CD4-positive, alpha-beta T cell treated with Interferon gamma for 1 hour (primary cell): ENCODE results near the gene KANSL1.
"Not testable (repeated sequence)": the region's sequence is repeated elsewhere in the genome, so short reads cannot be mapped to it uniquely, and the experiment has no call there.

ENCODE experiments used
- DNase-seq: peaks from one replicate; pipeline ENCODE4 v3.0.0-alpha.2; 2020

KANSL1 gene, protein sequence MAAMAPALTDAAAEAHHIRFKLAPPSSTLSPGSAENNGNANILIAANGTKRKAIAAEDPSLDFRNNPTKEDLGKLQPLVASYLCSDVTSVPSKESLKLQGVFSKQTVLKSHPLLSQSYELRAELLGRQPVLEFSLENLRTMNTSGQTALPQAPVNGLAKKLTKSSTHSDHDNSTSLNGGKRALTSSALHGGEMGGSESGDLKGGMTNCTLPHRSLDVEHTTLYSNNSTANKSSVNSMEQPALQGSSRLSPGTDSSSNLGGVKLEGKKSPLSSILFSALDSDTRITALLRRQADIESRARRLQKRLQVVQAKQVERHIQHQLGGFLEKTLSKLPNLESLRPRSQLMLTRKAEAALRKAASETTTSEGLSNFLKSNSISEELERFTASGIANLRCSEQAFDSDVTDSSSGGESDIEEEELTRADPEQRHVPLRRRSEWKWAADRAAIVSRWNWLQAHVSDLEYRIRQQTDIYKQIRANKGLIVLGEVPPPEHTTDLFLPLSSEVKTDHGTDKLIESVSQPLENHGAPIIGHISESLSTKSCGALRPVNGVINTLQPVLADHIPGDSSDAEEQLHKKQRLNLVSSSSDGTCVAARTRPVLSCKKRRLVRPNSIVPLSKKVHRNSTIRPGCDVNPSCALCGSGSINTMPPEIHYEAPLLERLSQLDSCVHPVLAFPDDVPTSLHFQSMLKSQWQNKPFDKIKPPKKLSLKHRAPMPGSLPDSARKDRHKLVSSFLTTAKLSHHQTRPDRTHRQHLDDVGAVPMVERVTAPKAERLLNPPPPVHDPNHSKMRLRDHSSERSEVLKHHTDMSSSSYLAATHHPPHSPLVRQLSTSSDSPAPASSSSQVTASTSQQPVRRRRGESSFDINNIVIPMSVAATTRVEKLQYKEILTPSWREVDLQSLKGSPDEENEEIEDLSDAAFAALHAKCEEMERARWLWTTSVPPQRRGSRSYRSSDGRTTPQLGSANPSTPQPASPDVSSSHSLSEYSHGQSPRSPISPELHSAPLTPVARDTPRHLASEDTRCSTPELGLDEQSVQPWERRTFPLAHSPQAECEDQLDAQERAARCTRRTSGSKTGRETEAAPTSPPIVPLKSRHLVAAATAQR (N-terminal part only)

DNA sequence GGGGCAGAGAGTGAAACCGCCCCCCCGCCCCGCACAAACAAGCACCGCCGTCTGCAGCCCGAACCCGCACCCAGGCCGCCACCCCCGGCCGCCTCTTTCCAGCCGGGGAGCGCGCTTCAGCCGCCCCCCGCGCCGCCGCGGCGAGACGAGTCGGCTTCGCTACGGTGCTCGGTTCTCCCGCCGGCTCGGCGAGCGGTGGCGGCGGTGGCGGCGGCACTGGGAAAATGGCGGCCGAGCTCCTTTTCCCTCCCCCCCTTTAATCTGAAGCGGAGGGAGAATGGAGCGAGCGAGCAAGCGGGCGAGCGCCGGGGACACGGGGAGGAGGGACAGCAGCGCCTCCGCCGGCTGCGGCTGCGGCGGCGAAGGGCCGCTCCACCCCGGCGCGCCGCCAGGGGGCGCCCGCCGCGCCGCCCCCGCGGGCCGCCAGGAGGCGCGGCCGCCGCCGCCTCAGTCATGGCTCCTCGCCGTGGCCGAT, at the start of gene KANSL1:
Gene KANSL1, minus strand, starts transcription at position 279 of the 475 bp plus-strand sequence. CDS start 21,286 bp downstream, outside the sequence.
- DNase-seq = peak; percentile 95

DNA sequence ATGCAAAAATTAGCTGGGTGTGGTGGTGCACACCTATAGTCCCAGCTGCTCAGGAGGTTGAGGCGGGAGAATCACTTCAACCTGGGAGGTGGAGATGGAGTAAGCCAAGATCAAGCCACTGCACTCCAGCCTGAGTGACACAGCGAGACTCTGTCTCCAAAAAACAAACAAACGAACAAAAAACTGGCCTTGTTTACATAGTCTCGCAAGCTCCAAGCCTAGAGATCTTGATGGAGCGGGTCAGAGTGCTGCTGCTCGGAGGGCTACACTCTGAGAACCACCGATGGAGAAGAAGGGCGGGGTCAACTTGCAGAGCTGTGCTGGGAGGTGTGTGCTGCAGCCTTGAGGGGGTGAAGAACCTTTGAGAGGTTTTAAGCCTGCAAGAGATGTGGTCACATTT, 38.1 kb upstream of the KANSL1 start:
- DNase-seq = not testable (repeated sequence)

DNA sequence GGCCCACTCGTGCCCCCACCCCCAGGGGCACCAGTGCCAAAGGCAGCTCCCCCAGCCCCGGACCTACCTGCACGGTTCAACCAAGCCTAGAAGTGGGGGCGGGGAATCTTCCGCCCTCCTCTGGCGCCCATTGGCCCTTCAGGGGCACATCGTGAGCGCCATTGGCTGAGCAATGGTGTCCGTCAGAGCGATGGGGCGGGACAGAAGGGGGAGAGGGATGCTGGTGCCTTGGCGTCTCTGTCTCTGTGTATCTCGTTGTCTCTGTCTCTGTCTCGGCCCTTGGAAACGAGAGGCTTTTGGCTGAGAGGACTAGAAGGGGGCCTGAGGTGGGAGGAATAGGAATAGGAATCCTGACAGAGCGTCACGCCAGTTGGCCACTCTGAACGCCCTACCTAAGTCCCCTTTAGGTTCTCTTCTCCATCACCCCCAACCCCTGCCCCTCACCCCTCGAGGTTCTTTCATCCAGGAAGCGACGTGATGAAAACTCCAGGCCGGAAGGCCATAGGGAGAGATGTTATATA, 32.1 kb upstream of the KANSL1 start:
- peak; percentile 96 for DNase-seq

DNA sequence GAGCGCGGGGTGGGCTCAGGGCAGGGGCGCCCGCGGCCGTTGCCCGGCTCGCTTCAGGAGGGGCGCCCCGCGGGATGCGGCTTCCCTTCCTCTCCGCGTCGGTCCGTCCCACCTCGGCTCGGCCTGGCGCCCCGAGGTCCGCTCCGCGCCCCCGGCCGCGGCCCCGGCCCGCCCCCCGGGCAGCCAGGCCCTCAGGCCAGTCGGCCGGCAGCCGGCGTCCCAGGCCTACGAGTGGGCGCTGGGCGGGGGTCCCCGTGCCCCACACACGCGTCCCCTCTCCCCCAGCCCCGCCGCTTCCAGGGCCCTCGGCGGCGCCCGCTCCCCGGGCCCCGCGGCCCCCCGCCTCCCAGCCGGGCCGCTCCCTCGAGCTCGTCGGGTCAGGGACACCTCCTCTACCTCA, 31.6 kb upstream of the KANSL1 start:
- not testable (repeated sequence) for DNase-seq

DNA sequence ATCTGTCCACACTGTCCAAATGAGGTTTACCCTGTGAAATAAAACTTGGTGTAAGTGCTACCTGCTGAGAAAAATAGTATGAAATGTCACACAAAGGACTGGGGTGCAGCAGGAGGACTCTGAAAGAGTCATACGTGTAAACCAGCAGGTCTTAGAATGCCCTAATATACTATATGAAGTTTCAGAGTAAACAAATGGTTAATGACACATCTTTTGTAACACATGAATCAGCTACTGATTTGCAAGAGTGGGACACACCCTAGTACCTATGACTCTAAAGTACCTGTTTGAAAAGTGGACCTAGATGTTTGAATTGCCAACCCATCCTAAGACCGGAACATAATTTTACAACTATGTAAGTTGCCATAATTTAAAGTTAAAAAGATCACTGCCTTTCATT, 29.8 kb upstream of the KANSL1 start:
- DNase-seq = not testable (repeated sequence)

DNA sequence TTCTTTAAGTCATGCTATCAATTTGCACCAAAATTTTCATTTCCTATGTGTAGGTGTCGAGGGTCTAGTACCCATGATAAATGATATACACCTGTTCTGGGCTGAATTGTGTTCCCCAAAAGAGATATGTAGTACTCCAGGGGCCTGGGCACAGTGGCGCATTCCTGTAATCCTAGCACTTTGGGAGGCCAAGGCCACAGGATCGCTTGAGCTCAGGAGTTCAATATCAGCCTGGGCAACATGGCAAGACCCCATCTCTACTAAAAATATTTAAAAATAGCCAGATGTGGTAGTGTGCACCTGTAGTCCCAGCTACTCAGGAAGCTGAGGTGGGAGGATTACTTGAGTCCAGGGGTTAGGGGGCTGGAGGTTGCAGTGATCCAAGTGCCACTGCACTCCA, 23.5 kb upstream of the KANSL1 start:
- DNase-seq = no peak

DNA sequence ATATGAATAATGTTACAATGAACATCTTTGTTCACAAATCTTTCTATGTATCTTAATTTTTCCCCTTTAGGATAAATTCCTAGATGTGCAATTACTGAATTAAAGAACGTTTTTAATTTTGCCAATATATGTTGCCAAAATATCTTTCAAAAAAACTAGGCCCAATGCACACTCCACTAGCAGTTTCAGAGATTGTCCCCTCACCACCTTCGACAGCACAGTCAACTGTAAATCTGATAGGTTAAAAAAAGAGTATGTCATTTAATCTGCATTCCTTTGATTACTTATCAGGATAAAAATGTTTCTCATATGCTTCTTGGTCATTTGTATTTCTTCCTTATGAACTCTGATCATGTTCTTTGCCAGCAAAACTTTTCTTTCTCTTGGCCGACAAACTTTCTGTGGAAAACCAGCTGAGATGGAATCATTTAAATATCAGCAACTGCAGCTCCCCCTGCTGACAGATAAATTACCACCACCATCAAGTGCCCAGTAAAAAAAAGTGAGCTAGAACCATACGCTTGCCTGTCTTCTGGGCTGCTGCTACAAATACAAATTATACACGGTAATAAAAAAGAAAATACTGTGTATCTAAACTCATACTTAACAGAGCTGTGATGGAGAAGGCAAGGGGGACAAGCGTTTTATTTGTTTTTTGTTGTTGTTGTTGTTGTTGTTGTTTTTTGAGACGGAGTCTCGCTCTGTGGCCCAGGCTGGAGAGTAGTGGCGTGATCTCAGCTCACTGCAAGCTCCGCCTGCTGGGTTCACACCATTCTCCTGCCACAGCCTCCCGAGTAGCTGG, 19.6 kb upstream of the KANSL1 start:
- DNase-seq = peak; percentile 73

DNA sequence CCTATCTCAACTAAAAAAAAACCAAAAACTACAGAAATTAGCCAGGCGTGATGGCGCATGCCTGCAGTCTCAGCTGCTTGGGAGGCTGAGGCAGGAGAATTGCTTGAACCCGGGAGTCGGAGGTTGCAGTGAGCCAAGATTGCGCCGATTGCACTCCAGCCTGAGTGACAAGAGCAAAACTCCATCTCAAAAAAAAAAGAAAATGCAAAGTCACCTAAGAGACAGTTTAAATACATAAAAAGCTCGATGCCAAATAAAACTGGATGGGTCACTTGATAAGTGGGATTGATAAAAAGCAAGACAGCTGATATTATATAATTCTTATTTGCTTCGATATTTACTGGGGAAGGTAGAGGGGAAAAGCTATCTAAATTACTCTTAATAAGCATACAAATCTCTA, 15.8 kb upstream of the KANSL1 start:
- DNase-seq = no peak

DNA sequence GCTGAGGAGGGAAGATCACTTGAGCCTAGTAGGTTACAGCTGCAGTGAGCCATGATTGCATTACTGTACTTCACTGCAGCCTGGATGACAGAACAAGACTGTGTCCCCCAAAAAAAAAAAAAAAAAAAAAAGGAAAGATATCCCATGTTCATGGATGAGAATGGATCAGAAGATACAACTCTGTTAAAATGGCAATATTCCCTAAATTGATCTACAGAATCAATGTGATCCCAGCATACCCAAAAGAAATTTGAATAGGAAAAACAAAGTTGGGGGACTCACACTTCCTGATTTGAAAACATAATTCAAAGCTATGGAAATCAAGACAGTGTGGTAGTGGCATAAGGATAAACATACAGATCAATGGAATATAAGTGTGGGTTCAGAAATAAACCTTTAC, 12.7 kb upstream of the KANSL1 start:
- DNase-seq = no peak

DNA sequence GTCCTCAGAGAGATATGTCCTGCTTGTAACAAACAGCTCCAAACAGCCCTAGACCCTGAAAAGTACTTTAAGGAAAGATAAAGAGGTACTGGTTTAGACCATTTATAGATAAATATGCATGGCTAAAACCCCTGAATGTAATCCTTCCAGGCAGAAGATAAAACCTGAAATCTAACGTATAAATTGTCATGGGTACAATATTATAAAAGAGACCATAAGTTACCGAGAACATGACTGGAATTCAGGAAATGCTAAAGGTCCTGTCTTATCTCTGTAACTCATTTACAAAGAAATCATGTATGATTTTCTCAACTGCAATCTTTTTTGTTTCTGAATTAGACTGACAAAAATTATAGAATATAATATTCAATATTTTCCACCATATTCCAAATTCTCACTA, 9.2 kb upstream of the KANSL1 start:
- no peak for DNase-seq

DNA sequence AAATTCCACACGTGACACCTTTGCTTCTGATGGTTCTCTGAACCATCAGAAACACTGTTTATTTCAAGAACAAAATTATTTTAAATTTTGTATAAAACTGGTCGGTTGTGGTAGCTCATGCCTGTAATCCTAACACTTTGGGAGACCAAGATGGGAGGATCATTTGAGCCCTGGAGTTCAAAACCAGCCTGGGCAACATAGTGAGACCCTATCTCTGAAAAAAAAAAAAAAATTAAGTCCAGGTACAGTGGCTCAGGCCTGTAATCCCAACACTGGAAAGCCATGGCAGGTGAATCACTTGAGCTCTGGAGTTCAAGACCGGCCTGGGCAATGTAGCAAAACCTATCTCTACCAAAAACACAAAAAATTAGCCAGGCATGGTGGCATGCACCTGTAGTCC, 8.3 kb upstream of the KANSL1 start:
- DNase-seq = no peak

DNA sequence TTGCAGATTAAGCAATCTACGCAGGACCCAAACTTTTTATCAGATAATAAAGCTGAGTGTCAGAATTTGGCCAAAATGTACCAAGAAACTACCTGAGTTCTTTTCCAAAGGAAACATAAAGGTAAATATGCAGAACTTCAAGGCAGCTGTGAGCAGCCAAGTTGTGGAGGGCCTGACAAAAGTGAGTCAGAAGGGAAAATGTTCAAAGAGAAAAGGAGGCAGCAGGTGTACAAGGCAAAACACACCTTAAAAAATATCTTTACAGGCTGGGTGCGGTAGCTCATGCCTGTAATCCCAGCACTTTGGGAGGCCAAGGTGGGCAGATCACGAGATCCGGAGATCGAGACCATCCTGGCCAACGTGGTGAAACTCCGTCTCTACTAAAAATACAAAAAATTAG, 7.0 kb upstream of the KANSL1 start:
- no peak for DNase-seq

DNA sequence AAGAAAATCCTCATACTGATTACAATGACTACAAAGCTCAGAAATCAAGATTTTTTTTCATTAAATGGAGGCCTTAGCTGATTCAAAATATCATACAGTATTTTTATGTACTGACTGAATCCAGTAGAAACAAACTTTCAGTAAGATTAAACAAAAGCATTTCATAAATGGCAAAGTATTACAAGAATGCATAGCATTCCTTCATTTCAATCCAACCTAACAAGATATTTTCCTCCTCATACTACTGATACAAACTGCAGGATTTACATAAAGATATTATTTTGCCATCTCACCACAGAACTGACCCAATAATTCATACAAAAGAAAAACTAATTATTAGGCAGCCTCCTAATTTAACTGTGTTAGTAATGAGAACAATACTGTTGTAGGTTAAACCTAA, 6.2 kb upstream of the KANSL1 start:
- no peak for DNase-seq

DNA sequence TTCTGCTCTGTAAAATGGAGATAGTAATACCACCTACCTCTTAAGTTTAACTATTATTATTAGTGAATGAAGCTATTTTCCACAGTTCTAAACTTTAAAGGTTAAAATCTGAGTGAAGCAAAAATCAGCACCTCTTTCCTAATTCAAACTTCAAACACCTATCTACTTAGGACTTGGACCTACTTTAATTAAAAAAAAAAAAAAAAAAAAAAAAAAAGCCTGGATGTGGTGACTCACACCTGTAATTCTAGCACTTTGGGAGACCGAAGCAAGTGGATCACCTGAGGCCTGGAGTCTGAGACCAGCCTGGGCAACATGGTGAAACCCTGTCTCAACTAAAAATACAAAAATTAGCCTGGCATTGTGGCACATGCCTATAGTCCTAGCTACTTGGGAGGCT, 5.0 kb upstream of the KANSL1 start:
- DNase-seq = no peak

DNA sequence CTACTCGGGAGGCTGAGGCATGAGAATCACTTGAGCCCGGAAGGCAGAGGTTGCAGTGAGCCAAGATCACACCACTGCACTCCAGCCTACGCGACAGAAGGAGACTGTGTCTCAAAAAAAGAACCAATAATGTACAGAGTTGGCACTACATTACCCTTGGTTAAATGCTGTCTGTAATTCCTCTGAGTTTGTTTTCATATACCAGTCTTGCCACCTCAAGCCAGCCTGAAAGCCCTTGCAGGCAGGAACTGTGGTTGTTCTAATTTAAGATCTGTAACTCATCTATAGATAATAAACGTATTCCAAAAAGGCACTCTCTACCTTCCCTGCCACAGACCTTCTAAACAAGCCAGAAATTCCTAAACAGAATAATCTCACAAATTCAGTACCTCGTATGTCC, 4.3 kb upstream of the KANSL1 start:
- no peak for DNase-seq

DNA sequence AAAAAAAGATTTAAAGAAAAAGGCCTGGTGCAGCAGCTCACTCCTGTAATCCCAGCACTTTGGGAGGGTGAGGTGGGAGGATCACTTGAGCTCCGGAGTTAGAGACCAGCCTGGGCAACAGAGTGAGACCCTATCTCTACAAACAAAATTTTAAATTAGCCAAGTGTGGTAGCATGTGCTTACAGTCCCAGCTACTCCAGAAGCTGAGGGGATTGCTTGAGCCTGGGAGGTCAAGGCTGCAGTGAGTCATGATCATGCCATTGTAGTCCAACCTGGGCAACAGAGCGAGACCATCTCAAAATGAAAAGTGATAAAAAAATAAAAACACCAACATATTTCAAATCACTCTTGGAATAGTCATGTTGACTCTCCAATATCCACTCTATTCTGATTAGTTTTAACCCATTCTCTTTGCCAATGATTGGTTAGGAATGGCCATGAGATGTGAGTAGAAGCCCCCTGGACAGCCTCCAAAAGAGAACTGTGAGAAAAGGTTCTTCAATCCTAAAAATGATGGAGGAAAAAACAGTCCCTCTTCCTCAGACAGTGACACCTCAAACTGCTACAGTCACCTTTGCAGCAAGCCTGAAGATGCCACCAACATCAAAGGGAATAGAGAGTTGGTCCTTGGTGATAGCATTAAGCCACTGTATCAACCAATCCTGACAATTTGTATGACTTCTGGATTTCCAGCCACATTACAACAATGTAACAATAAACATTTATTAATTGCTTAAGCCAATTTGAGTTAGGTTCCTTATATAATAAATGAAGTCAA, 2.9 kb upstream of the KANSL1 start:
- no peak for DNase-seq

DNA sequence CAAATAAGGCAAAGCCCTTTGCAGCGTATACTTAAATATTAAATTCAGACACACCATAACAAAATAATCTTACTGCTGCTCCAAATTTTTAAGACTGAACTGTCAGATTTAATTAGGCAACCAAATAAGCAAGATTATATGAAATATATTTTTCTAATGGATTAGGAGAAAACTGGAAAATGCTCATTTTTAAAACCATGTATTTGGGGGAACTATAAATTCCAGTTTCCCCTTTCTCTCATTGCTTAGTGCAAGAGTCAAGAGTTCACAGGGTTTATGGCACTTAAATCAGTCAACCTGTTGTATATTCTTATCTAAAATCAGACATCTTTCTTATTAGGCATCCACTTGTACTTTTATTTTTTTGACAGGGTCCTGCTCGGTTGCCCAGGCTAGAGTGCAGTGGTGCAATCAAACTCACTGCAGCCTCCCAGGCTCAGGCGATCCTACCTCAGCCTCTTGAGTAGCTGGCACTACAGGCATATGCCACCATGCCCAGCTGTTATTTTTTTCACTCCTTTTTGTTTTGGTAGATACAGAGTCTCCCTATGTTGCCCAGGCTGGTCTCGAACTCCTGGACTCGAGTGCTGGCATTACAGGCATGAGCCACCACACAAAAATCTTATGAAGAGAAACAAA, 2.1 kb upstream of the KANSL1 start:
- DNase-seq = no peak

DNA sequence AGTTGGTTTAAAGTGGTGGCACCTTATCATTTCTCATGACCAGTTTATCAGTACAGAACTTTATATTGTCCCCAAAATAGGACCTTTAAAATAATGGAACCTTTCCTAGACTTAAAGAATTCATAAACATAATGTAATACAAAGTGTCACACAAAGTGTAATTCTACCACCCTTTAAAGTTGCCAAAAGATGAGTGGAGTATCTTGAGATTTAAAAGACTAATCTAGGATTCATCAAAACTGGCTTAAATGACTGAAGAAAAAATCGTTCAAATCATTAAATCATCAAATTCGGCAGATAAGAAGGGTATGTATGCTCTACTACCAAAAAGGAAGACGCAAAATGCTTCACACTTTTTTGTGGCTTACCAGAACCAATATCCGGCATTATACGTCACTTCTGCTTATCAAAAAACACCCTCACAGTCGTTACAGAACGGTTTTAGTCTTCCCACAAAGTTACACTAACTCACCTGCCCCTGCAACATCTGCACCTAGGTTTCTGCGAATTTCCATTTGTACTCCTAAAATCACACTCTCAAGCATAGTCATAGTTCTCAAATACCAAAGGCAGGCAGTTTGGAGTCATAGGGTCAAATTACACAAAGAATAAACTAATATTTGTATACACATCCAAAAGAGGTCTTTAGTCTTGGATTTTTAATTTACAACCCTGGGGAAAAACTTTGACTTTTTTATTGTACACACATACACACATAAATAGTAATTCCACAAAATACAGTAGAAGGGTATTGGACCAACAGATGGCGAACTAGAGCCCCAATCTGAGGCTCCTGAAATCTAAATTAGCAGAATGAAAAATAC, 1.4 kb upstream of the KANSL1 start:
- peak; percentile 68 for DNase-seq

DNA sequence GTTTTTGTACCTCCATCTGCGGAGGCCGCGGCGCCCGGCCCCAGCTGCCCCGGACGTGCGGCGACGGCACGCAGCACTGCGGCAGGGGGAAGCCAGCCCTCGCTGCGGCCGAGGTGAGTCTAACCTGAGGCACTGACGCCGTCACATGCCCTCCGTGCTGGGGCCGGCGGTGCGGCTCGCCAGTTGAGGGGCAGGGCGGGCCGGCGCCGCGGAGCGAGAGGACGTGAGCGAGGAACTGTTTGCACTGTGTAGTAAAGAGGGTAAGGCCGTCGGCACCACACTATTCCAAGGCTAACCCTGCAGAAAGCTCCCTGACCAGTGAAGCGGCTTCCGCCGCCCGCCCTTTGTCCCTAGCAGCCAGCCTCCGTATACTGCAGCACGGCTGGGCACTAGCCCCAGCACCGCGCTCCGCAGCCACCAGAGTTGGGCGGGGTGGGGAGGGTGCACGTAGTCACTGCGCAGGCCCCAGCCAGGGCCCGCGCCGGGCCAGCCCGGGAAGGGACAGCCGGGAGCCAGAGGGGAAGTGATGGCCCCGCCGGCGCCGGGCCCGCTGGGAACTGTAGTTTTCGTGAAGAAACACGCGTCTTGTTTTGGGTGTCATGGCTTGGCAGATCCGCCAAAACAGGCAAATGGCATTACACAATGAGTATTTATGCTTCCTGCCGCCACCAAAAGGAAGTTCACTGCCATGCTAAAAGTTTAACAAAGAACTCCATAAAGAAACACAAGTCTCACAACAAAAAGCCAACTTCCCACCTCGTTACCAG, 580 bp upstream of the KANSL1 start:
- DNase-seq = peak; percentile 97
